Activated naive CD8-positive, alpha-beta T cell treated with anti-CD3 and anti-CD28 coated beads, Interleukin-2, amount 50 U/mL, for 24 hours (primary cell): Measurements from ENCODE around the gene CLMN.

ENCODE experiments used
- ATAC-seq: fragments of 150-1000 bp; cut with Tn5 transposase; one replicate; pipeline ENCODE4 v1.10.0; 2021
- DNase-seq: peaks from one replicate; pipeline ENCODE4 v3.0.0; 2021
- H3K27ac Mint-ChIP-seq: one replicate; pipeline ENCODE4 v1.8.0; 2021; ENCODE audit warnings: mild to moderate bottlenecking, mixed read lengths
- H3K27me3 Mint-ChIP-seq: one replicate; pipeline ENCODE4 v1.8.0; 2021; ENCODE audit warnings: mixed read lengths
- H3K36me3 Mint-ChIP-seq: one replicate; pipeline ENCODE4 v1.8.0; 2021; ENCODE audit warnings: low read depth, mixed read lengths
- H3K4me1 Mint-ChIP-seq: one replicate; pipeline ENCODE4 v1.8.0; 2021; ENCODE audit warnings: mixed read lengths
- H3K4me3 Mint-ChIP-seq: one replicate; pipeline ENCODE4 v1.8.0; 2021; ENCODE audit warnings: mild to moderate bottlenecking, moderate library complexity, mixed read lengths
- H3K9me3 Mint-ChIP-seq: one replicate; pipeline ENCODE4 v1.8.0; 2021; ENCODE audit warnings: mixed read lengths

The CLMN gene

GRCh38 chr14:95296966-95297365, 22.7 kb downstream of the CLMN start:
- peaks cover 5% of the 10 kb centered on the region for H3K4me1 Mint-ChIP-seq
- no peak overlapping the region for H3K4me3 Mint-ChIP-seq
- DNase-seq (no peak), ATAC-seq (no peak)
- peaks cover 8% of the 10 kb centered on the region for H3K27me3 Mint-ChIP-seq
- no peaks in the 10 kb centered on the region for H3K9me3 Mint-ChIP-seq
- no peaks in the 10 kb centered on the region for H3K36me3 Mint-ChIP-seq
- no peak overlapping the region for H3K27ac Mint-ChIP-seq

- Mint-ChIP-seq H3K27me3 (peaks cover 10% of the 10 kb centered on the region), H3K27ac (no peak overlapping the region), H3K4me1 (peaks cover 5% of the 10 kb centered on the region), H3K4me3 (no peak overlapping the region), H3K9me3 (no peaks in the 10 kb centered on the region), H3K36me3 (no peaks in the 10 kb centered on the region)
- ATAC-seq (no peak), DNase-seq (no peak)
These were observed 23.9 kb downstream of the CLMN start for GRCh38 chr14:95295600-95296376.

DNA sequence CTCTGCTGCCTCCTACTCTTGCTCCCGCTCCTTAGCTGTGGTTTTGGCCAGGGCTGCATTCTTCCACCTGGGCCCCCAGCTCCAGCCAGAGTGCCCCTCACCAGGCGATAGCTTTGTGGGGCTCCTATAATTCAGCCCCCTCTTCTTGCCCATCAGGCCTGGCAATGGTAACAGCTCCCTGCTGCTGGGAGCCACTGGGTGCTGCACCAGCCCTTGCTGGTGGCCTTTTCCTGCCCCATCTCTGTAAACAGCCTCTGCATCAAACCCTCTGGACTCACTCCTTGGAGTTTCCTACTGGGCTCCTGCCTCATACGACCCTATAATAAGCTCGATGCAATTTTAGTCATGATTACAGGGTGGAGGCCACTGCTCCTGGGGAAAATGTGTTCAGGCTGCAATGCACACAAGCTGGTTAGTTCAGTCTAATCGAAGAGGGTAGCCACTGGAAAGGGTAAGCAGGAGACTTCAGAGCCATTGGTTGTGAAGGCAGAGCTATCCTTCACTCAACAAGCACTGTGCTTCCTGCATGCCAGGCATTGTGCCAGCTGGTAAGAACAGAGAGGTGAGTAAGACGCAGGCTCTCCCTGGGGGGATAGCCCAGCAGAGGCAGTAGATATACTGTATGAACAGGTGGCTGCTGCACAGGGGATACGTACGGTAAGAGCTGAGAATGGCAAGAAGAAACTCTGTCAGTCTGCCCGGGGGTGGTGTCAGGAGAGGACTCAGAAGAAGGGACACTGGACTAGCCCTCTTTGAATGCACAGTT, 24.7 kb downstream of the CLMN start:
- Mint-ChIP-seq H3K4me3 (no peak overlapping the region), H3K4me1 (peaks cover 3% of the 10 kb centered on the region), H3K36me3 (no peaks in the 10 kb centered on the region), H3K27me3 (peaks cover 10% of the 10 kb centered on the region), H3K27ac (no peak overlapping the region), H3K9me3 (no peaks in the 10 kb centered on the region)
- no peak for DNase-seq
- no peak for ATAC-seq

GRCh38 chr14:95294320-95294719, 25.4 kb downstream of the CLMN start:
- no peaks in the 10 kb centered on the region for H3K36me3 Mint-ChIP-seq
- no peaks in the 10 kb centered on the region for H3K4me1 Mint-ChIP-seq
- no peak overlapping the region for H3K4me3 Mint-ChIP-seq
- no peaks in the 10 kb centered on the region for H3K9me3 Mint-ChIP-seq
- H3K27ac Mint-ChIP-seq: no peak overlapping the region
- no peak for ATAC-seq
- H3K27me3 Mint-ChIP-seq: peaks cover 10% of the 10 kb centered on the region
- no peak for DNase-seq

- no peaks in the 10 kb centered on the region for H3K4me1 Mint-ChIP-seq
- no peak overlapping the region for H3K27ac Mint-ChIP-seq
- ATAC-seq (no peak), DNase-seq (no peak)
- no peak overlapping the region for H3K4me3 Mint-ChIP-seq
- H3K27me3 Mint-ChIP-seq: peaks cover 15% of the 10 kb centered on the region
- H3K36me3 Mint-ChIP-seq: no peaks in the 10 kb centered on the region
- no peaks in the 10 kb centered on the region for H3K9me3 Mint-ChIP-seq
These were observed 26.3 kb downstream of the CLMN start for GRCh38 chr14:95293449-95293848.

- Mint-ChIP-seq H3K27me3 (peaks cover 15% of the 10 kb centered on the region), H3K36me3 (no peaks in the 10 kb centered on the region), H3K27ac (no peak overlapping the region), H3K4me1 (no peaks in the 10 kb centered on the region), H3K4me3 (no peak overlapping the region), H3K9me3 (no peaks in the 10 kb centered on the region)
- DNase-seq (no peak), ATAC-seq (no peak)
These were observed 26.9 kb downstream of the CLMN start for GRCh38 chr14:95292660-95293425.

DNA sequence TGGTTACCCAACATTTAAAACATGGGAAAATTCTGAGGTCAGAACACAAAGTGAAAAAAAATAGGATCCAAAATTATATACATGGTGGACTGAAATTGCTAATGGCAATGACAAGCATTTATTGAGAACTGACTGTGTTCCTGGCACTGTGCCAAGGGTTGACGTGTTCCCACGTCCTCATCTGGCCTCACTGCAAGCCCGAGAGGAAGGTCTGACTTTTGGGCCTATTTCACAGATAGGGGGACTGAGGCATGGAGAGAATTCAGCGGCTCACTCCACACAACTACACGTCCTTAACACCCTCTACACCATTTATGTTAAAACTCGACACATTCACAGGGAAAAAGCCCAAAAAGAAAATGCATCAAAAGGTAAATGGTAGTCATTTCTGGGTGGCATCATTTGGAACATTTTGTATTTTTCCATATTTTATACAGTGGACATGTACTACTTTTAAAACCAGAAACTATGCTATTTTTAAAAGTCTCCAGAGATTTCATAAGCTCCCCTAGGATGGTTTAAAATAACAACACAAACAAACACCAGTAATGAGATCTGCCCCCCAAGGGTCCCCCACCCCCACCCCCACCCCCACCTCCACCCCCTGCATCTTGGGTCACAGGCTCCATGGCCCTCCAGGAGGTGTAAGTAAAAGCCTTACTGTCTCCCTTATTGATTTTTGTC, 27.7 kb downstream of the CLMN start:
- no peak for DNase-seq
- Mint-ChIP-seq H3K4me3 (no peak overlapping the region), H3K27me3 (peaks cover 15% of the 10 kb centered on the region), H3K36me3 (no peaks in the 10 kb centered on the region), H3K4me1 (no peaks in the 10 kb centered on the region), H3K9me3 (no peaks in the 10 kb centered on the region), H3K27ac (no peak overlapping the region)
- ATAC-seq: no peak

- no peaks in the 10 kb centered on the region for H3K9me3 Mint-ChIP-seq
- no peak for ATAC-seq
- H3K27ac Mint-ChIP-seq: no peak overlapping the region
- no peaks in the 10 kb centered on the region for H3K36me3 Mint-ChIP-seq
- no peaks in the 10 kb centered on the region for H3K4me1 Mint-ChIP-seq
- H3K4me3 Mint-ChIP-seq: no peak overlapping the region
- H3K27me3 Mint-ChIP-seq: peaks cover 15% of the 10 kb centered on the region
- DNase-seq: no peak
These were observed 28.8 kb downstream of the CLMN start for GRCh38 chr14:95290871-95291431.

GRCh38 chr14:95290021-95290420, 29.7 kb downstream of the CLMN start:
- no peaks in the 10 kb centered on the region for H3K4me1 Mint-ChIP-seq
- H3K27ac Mint-ChIP-seq: no peak overlapping the region
- H3K9me3 Mint-ChIP-seq: no peaks in the 10 kb centered on the region
- no peak overlapping the region for H3K4me3 Mint-ChIP-seq
- peaks cover 11% of the 10 kb centered on the region for H3K27me3 Mint-ChIP-seq
- ATAC-seq (no peak), DNase-seq (no peak)
- no peaks in the 10 kb centered on the region for H3K36me3 Mint-ChIP-seq

DNA sequence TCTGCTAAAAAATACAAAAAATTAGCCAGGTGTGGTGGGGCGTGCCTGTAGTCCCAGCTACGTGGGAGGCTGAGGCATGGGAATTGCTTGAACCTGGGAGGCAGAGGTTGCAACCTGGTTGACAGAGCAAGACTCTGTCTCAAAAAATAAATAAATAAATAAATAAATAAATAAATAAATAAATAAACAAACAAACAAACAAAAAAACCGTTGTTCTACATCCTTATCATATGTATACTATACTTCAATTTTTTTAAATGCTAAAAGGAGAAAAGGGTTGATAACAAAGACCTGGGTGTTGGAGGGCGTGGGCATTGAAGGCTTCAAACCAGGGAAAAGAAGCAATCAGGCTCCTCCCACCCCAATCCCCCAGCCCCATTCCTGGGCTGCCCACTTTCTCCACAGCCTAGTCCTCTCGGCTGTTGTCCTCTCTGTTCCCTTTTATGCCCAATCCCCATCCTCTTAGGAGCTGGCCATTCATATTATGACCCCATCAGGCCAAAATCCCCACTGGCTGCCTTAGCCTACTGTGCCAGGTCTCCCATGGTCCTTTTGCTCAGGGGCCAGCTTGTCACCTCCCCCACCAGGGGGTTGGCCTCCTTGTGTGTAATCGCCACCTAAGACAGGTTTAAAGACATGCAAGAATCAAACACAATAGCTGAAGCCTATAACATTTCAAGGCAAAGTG, 30.2 kb downstream of the CLMN start:
- H3K27me3 Mint-ChIP-seq: peaks cover 8% of the 10 kb centered on the region
- H3K4me1 Mint-ChIP-seq: no peaks in the 10 kb centered on the region
- no peaks in the 10 kb centered on the region for H3K9me3 Mint-ChIP-seq
- ATAC-seq (no peak), DNase-seq (no peak)
- H3K27ac Mint-ChIP-seq: no peak overlapping the region
- no peak overlapping the region for H3K4me3 Mint-ChIP-seq
- H3K36me3 Mint-ChIP-seq: no peaks in the 10 kb centered on the region

DNA sequence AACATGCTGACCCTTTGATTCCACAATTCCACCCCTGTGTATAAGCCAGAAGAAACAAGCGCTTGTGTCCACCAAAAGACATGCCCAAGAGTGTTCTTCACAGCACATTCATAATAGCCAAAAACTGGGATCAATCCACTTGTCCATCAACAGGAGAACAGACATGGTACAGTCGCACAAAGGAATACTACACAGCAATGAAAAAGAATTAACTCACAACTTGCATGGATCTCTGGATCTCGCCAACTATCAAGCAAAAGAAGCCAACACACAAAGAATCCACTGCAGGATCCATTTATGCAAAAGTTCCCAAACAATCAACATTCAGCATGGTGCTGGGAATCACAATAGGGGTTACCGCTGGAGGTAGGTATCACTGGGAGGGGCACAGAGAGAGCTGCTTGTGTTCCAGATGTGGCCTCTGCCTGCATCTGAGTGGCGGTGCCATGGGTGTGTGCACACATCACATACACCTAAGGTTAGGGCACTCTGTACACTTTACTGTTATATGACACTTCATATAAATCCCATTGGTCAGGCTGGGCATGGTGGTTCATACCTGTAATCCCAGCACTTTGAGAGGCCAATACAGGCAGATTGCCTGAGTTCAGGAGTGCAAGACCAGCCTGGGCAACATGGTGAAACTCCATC, 30.9 kb downstream of the CLMN start:
- no peak for ATAC-seq
- H3K36me3 Mint-ChIP-seq: no peaks in the 10 kb centered on the region
- H3K4me1 Mint-ChIP-seq: no peaks in the 10 kb centered on the region
- H3K27me3 Mint-ChIP-seq: peaks cover 8% of the 10 kb centered on the region
- no peak overlapping the region for H3K27ac Mint-ChIP-seq
- H3K4me3 Mint-ChIP-seq: no peak overlapping the region
- no peaks in the 10 kb centered on the region for H3K9me3 Mint-ChIP-seq
- DNase-seq: no peak

GRCh38 chr14:95287176-95287754, 32.4 kb downstream of the CLMN start:
- no peak for DNase-seq
- H3K27me3 Mint-ChIP-seq: peaks cover 6% of the 10 kb centered on the region
- H3K27ac Mint-ChIP-seq: no peak overlapping the region
- no peaks in the 10 kb centered on the region for H3K9me3 Mint-ChIP-seq
- no peak overlapping the region for H3K4me3 Mint-ChIP-seq
- H3K36me3 Mint-ChIP-seq: no peaks in the 10 kb centered on the region
- no peaks in the 10 kb centered on the region for H3K4me1 Mint-ChIP-seq
- ATAC-seq: no peak

DNA sequence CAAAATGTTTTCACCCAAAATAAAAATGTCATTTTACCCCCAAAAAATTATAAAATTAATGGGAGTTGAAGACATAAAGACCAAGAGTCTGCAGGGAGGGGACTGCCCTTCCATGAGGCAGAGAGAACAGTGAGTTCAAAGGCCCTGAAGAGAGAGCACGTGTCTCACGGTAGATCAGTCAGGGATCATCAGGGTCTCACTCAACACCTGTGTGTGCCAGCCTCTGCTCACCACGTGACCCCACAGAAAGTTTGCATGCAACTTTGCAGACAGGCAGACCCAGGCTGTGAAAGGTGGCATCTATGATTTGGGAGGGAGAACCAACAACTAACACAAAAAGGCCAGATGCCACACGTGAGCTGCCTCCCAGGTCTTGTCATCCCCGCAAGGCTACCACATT, 33.1 kb downstream of the CLMN start:
- Mint-ChIP-seq H3K36me3 (no peaks in the 10 kb centered on the region), H3K27ac (no peak overlapping the region), H3K4me1 (no peaks in the 10 kb centered on the region), H3K9me3 (no peaks in the 10 kb centered on the region), H3K27me3 (peaks cover 5% of the 10 kb centered on the region), H3K4me3 (no peak overlapping the region)
- ATAC-seq: no peak
- no peak for DNase-seq
